Islet of Langerhans (tissue), 1 donor: Measurements from ENCODE around the gene AGR3.

Experiments
- FAIRE-seq: peaks from one replicate; lab custom pipeline; 2011; peaks lifted over from hg19 to GRCh38; lab: Jason Lieb, UNC

Gene AGR3

DNA sequence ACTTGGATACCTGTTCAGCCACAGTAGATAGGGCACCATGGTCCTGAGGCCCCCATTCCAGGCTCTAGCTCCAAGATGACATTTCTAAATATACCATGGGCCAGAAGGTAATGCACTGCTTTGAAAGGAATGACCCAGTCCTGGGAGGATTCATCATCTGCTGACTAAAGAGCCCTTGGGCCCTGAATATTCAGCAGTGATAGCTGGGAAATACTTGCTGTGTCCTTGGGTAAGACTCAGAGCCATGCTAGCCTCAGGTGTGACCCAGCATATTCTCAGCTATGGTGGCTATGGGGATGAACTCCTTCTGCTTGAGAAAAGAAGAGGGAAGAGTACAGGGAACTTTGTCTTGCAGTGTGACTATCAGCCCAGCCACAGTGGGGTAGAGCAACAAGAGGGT is 55.7 kb downstream of the AGR3 start:
- FAIRE-seq, result no peak

DNA sequence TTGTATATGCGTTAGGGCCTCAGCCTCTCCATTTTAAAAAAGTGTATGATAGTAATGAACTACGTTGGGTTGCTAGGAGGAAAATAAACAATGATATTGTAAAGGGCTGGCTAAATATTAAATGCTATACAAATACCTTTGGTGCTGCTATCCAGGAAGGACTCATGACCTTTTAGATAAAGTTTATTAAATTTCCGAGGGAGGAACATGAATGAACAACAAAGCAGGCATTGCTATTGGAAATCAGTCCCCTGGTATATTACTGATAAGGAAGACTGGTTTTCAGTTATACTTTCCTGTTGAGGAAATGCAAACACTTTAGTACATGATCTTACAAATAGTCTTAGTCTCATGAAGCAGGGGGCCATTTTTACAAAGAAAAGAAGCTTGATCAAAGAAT is 59.8 kb downstream of the AGR3 start:
- no peak for FAIRE-seq

DNA sequence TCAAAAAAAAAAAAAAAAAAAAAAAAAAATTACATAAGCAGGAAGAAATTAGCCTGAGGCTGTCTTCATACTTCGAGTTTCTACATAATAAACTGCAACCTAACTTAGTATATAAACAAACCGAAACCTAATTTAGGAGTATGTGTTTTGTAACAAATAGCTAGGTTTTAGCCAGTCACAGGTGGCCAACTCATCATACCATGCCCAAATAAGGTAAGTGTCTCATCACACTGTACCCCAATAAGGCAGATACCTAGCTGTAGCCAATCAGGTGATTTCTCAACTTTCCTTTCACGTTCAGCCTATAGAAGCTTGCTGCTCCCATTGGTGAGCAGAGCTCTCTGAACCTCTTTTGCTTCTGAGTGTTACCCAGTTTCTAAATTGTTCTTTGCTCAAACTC is 63.1 kb downstream of the AGR3 start:
- no peak for FAIRE-seq

DNA sequence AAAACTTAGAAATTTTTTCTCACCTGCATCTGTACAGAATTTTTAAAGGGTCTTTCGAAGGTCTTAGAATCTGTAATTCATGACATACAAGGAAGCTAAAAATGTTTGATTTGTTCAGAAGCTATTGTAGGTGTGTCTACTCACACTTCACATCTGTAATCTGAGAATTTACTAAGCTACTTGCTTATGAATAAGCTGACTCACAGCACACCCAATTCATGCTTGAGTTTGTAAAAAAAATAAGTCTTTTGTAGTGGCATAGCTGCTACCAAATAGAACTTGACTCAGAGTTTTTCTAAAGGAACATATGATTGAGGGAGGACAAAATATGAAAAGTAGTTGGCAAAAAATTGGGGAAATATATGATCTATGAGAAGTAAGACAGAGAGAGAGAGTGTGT is 64.2 kb downstream of the AGR3 start:
- FAIRE-seq, result no peak

DNA sequence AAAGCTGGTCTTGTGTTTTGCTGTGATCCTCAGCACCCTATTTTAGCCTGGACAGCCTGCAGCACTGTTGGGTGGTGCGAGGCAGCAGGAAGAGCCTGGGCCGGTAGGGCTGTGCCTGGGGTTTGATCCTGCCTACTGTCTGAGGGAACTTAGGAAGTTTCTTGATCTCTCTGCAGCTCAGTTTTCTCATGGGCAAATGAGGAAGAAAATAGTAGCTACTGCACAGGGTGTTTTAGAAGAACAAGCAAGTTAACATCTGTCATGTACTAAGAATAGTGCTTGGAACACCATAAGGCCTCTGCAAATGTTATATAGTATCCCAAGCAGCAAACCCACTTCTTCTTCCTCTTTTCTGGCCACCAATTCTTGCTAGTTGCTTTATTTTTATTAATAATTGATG is 65.0 kb downstream of the AGR3 start:
- no peak for FAIRE-seq

DNA sequence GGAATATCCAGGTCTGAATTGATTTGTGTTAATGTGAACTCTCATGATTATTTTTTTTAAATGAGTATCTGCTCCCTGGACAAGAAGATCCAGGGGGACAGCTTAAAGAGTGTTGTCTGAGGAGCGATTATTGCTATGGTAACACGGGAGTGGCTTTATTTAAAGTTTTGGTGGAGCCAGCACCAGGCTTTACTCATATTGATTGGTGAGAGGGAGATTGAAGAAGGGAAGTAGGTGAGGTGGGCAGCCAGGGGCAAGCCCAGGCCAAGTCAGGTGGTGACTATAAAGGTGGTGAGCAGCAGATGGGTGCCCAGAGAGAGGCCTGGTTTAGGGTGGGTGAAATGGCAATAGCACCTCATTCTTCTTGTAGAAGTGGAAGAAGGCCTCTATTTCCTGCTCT is 66.8 kb downstream of the AGR3 start:
- FAIRE-seq, result no peak

DNA sequence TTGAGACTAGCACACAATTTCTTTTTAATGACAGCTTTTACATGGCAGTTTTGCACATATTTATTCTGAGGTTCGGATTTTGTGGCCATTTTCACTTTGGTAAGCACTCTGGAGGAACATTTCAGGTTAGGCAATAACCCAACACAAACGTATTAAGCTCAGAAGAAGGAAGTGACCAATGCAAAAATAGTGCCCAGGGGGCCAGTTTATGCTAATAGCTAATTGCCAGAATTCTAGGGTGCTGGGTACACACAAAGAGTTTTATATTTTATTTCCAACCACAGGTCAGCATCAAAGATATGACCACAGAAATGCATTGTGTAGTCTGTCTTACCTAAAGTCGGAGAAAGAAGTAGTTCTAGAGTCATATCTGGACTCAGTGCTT is 68.6 kb downstream of the AGR3 start:
- no peak for FAIRE-seq

DNA sequence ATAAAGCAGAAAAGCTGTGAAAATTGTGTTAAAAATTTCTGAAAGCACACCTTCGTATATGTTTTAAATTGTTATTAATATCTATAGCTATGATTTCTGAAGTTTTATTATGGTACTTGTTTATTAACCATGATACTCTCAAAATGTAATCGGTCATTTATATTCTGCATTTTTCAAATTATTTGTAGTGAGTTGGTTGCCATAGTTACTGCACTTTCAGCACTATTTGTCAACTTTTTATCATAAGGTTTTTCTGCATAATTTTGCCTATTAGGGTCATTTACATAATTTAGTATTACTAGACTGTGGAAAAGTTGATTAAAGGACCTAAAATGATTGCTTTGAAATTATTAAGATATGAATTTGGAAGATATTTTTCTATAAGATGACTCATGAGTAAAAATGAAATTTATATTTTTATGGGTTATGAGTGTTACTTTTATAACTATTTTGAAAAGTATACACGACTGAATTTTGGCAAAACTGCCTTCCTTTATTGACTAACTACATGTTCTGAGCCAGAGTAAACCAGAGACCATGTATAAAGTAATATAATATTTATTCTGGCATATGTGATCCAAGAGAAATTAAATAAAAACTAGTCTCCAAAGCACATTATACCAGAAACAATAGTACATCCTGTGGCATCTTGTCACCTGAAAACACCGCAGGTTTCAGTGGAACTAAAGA is 69.1 kb downstream of the AGR3 start:
- peak; percentile 73 for FAIRE-seq

DNA sequence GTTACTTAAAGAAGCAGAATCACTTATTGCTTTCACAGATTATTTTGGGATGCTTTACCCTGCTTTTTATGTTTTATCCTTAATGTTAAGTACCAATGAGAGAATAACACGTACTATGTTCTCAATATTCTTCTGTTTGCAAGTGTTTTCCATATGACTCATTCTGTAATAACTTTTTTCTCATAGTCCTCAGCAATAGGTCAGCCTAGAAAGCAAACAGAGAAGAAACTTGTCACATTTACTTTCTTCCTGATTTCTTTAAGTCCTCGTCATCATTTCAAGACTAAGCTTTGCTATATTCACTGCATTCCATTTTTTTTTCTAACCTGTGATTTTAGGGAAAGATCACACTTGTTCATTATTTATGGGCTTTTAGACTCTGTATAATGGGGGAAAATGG is 70.2 kb downstream of the AGR3 start:
- peak; percentile 64 for FAIRE-seq

DNA sequence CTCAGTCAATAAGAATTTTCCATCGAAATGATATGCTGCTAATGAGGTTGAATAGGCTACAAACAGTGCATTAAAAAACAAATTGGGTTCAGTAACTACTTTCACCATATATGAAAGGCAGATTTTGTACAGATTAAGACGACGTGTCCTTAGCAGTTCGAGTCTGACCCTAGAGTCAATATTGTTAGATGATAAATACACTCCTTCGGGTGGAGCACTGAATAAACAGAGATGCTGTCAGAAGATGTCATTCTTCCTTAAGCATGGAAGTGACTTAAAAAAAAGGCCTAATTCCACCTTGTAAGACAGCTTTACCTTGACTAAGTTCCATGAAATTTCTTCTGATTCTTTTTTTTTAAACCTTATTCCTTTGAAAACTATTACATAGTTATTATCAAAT is 71.2 kb downstream of the AGR3 start:
- no peak for FAIRE-seq

DNA sequence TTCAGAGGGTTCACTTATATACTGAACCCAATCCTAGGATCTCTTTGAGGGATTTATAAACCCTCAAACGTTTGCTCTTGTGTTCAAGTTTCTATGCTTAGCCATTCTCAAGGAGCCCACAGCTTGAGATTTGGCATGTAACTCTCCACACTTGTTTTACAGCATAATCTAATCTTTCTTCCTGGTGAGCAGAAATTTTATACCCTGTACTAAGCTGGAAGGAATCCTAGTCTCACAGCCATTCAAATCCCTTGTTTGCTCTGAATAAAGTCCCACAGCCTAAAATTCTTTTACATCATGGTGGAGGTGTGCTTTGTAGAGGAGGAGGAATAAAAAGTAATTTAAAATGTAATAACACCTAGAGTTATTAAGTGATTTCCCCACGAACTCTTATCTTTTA is 71.7 kb downstream of the AGR3 start:
- FAIRE-seq, result no peak
